ENCODE data around the gene ARRDC2.

The ARRDC2 gene

GRCh38 chr19:18007917-18008673 is at the start of gene ARRDC2:
Gene ARRDC2 (plus strand): TSS chr19:18008170. CDS start chr19:18008311, 141 bp downstream.
- no peak within 1 kb of the TSS for H3K9ac ChIP-seq (ENCODE audit: low read length)
- peak within 1 kb of the TSS; percentile 57 for H3K4me3 ChIP-seq (ENCODE audit: low read length)
- H3K27ac ChIP-seq (ENCODE audit: low read length): no peak within 1 kb of the TSS
- peaks cover 3% of the 10 kb centered on the region for H3K4me1 ChIP-seq (ENCODE audit: control insufficient read depth, low read depth, low read length)
- H3K27me3 ChIP-seq (ENCODE audit: control insufficient read depth, insufficient read depth, low read length): peaks cover 6% of the 10 kb centered on the region
- no peaks in the 10 kb centered on the region for H3K36me3 ChIP-seq (ENCODE audit: control insufficient read depth, low read depth, low read length)
- H3K9me3 ChIP-seq (ENCODE audit: control insufficient read depth, low read depth, low read length): no peaks in the 10 kb centered on the region

GRCh38 chr19:17963936-17964691 is 43.9 kb upstream of the ARRDC2 start:
- H3K27ac ChIP-seq (ENCODE audit: low read length): no peak overlapping the region

GRCh38 chr19:17965370-17966128 is 42.4 kb upstream of the ARRDC2 start:
- Histone ChIP-seq H3K4me1 (ENCODE audit: control insufficient read depth, low read depth, low read length) (peaks cover 10% of the 10 kb centered on the region), H3K4me3 (ENCODE audit: low read length) (no peak overlapping the region), H3K9me3 (ENCODE audit: control insufficient read depth, low read depth, low read length) (no peaks in the 10 kb centered on the region), H3K27me3 (ENCODE audit: control insufficient read depth, insufficient read depth, low read length) (peaks cover 16% of the 10 kb centered on the region), H3K36me3 (ENCODE audit: control insufficient read depth, low read depth, low read length) (no peaks in the 10 kb centered on the region), H3K9ac (ENCODE audit: low read length) (no peak overlapping the region), H3K27ac (ENCODE audit: low read length) (no peak overlapping the region)

More at GRCh38 chr19:17963936-17964691, 43.9 kb upstream of the ARRDC2 start:
- Histone ChIP-seq H3K4me3 (ENCODE audit: low read length) (no peak overlapping the region), H3K4me1 (ENCODE audit: control insufficient read depth, low read depth, low read length) (peaks cover 10% of the 10 kb centered on the region), H3K9me3 (ENCODE audit: control insufficient read depth, low read depth, low read length) (no peaks in the 10 kb centered on the region), H3K9ac (ENCODE audit: low read length) (no peak overlapping the region), H3K27me3 (ENCODE audit: control insufficient read depth, insufficient read depth, low read length) (peaks cover 16% of the 10 kb centered on the region), H3K36me3 (ENCODE audit: control insufficient read depth, low read depth, low read length) (no peaks in the 10 kb centered on the region)

GRCh38 chr19:17966129-17966483 is 41.9 kb upstream of the ARRDC2 start:
- peaks cover 10% of the 10 kb centered on the region for H3K4me1 ChIP-seq (ENCODE audit: control insufficient read depth, low read depth, low read length)
- H3K27ac ChIP-seq (ENCODE audit: low read length): no peak overlapping the region
- H3K27me3 ChIP-seq (ENCODE audit: control insufficient read depth, insufficient read depth, low read length): peaks cover 16% of the 10 kb centered on the region
- no peaks in the 10 kb centered on the region for H3K36me3 ChIP-seq (ENCODE audit: control insufficient read depth, low read depth, low read length)
- H3K9ac ChIP-seq (ENCODE audit: low read length): no peak overlapping the region
- no peaks in the 10 kb centered on the region for H3K9me3 ChIP-seq (ENCODE audit: control insufficient read depth, low read depth, low read length)
- H3K4me3 ChIP-seq (ENCODE audit: low read length): no peak overlapping the region

- H3K9me3 ChIP-seq (ENCODE audit: control insufficient read depth, low read depth, low read length): no peaks in the 10 kb centered on the region
- no peaks in the 10 kb centered on the region for H3K36me3 ChIP-seq (ENCODE audit: control insufficient read depth, low read depth, low read length)
- no peak within 1 kb of the TSS for H3K9ac ChIP-seq (ENCODE audit: low read length)
- H3K4me3 ChIP-seq (ENCODE audit: low read length): peak within 1 kb of the TSS; percentile 56
- H3K27ac ChIP-seq (ENCODE audit: low read length): no peak within 1 kb of the TSS
- H3K4me1 ChIP-seq (ENCODE audit: control insufficient read depth, low read depth, low read length): peaks cover 10% of the 10 kb centered on the region
- H3K27me3 ChIP-seq (ENCODE audit: control insufficient read depth, insufficient read depth, low read length): peaks cover 16% of the 10 kb centered on the region
These were observed 41.3 kb upstream of the ARRDC2 start, which contains the start of gene KCNN1 for GRCh38 chr19:17966550-17967256. Gene KCNN1 (plus strand): TSS chr19:17967107. CDS start chr19:17973889, 6,782 bp downstream.

- H3K9ac ChIP-seq (ENCODE audit: low read length): no peak overlapping the region
- H3K4me3 ChIP-seq (ENCODE audit: low read length): peak overlapping the region; percentile 47
- no peaks in the 10 kb centered on the region for H3K9me3 ChIP-seq (ENCODE audit: control insufficient read depth, low read depth, low read length)
- H3K36me3 ChIP-seq (ENCODE audit: control insufficient read depth, low read depth, low read length): no peaks in the 10 kb centered on the region
- peaks cover 8% of the 10 kb centered on the region for H3K4me1 ChIP-seq (ENCODE audit: control insufficient read depth, low read depth, low read length)
- peaks cover 16% of the 10 kb centered on the region for H3K27me3 ChIP-seq (ENCODE audit: control insufficient read depth, insufficient read depth, low read length)
- no peak overlapping the region for H3K27ac ChIP-seq (ENCODE audit: low read length)
These were observed 40.5 kb upstream of the ARRDC2 start for GRCh38 chr19:17967257-17968051.

- Histone ChIP-seq H3K36me3 (ENCODE audit: control insufficient read depth, low read depth, low read length) (no peaks in the 10 kb centered on the region), H3K27ac (ENCODE audit: low read length) (no peak overlapping the region), H3K27me3 (ENCODE audit: control insufficient read depth, insufficient read depth, low read length) (peaks cover 16% of the 10 kb centered on the region), H3K9me3 (ENCODE audit: control insufficient read depth, low read depth, low read length) (no peaks in the 10 kb centered on the region), H3K4me3 (ENCODE audit: low read length) (no peak overlapping the region), H3K4me1 (ENCODE audit: control insufficient read depth, low read depth, low read length) (peaks cover 7% of the 10 kb centered on the region), H3K9ac (ENCODE audit: low read length) (no peak overlapping the region)
These were observed 39.6 kb upstream of the ARRDC2 start for GRCh38 chr19:17968362-17968761.

GRCh38 chr19:17969096-17969792 is 38.7 kb upstream of the ARRDC2 start:
- Histone ChIP-seq H3K27ac (ENCODE audit: low read length) (no peak overlapping the region), H3K27me3 (ENCODE audit: control insufficient read depth, insufficient read depth, low read length) (peaks cover 16% of the 10 kb centered on the region), H3K36me3 (ENCODE audit: control insufficient read depth, low read depth, low read length) (no peaks in the 10 kb centered on the region)

GRCh38 chr19:17972230-17972629 is 35.7 kb upstream of the ARRDC2 start:
- H3K4me3 ChIP-seq (ENCODE audit: low read length): no peak overlapping the region
- H3K9ac ChIP-seq (ENCODE audit: low read length): no peak overlapping the region
- peaks cover 6% of the 10 kb centered on the region for H3K27me3 ChIP-seq (ENCODE audit: control insufficient read depth, insufficient read depth, low read length)
- H3K4me1 ChIP-seq (ENCODE audit: control insufficient read depth, low read depth, low read length): no peaks in the 10 kb centered on the region
- no peak overlapping the region for H3K27ac ChIP-seq (ENCODE audit: low read length)
- H3K36me3 ChIP-seq (ENCODE audit: control insufficient read depth, low read depth, low read length): no peaks in the 10 kb centered on the region
- no peaks in the 10 kb centered on the region for H3K9me3 ChIP-seq (ENCODE audit: control insufficient read depth, low read depth, low read length)

More at GRCh38 chr19:17969096-17969792, 38.7 kb upstream of the ARRDC2 start:
- Histone ChIP-seq H3K4me1 (ENCODE audit: control insufficient read depth, low read depth, low read length) (peaks cover 7% of the 10 kb centered on the region), H3K9ac (ENCODE audit: low read length) (no peak overlapping the region), H3K4me3 (ENCODE audit: low read length) (no peak overlapping the region), H3K9me3 (ENCODE audit: control insufficient read depth, low read depth, low read length) (no peaks in the 10 kb centered on the region)

- H3K9me3 ChIP-seq (ENCODE audit: control insufficient read depth, low read depth, low read length): no peaks in the 10 kb centered on the region
- H3K27ac ChIP-seq (ENCODE audit: low read length): no peak overlapping the region
- no peaks in the 10 kb centered on the region for H3K36me3 ChIP-seq (ENCODE audit: control insufficient read depth, low read depth, low read length)
- no peaks in the 10 kb centered on the region for H3K4me1 ChIP-seq (ENCODE audit: control insufficient read depth, low read depth, low read length)
- no peaks in the 10 kb centered on the region for H3K27me3 ChIP-seq (ENCODE audit: control insufficient read depth, insufficient read depth, low read length)
- H3K9ac ChIP-seq (ENCODE audit: low read length): no peak overlapping the region
- no peak overlapping the region for H3K4me3 ChIP-seq (ENCODE audit: low read length)
These were observed 34.2 kb upstream of the ARRDC2 start for GRCh38 chr19:17973759-17974158.

All from iPS-18a (cell line).